ENCODE results near the gene TCF4.

DNA sequence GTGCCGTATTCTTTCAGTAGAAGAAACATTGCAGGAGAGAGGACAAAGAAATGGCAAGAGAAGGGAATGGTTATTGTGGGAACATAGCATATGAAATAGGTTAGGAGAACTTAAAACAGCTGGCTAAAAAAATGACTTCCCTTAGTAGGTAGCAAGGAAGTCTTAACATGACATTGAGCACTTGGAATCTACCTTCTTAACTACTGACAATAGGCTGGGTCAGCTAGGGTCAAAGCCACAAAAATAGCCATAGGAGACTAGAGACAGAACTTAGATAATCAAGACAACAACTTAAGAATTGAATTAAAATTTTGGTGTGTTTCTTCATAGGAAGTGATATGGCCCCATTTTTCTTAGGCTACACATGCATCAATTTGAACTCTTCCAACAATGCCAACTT is 227.9 kb downstream of the TCF4 start:
- TF ChIP-seq ZFP30 (CRISPR knock-in tag; IDR thresholded peaks at IDR 0.05) (no peak), BACH2 (CRISPR knock-in tag; IDR thresholded peaks at IDR 0.05; ENCODE audit: borderline replicate concordance) (no peak), RARB (CRISPR knock-in tag; IDR thresholded peaks at IDR 0.05) (no peak), ISL1 (CRISPR knock-in tag; IDR thresholded peaks at IDR 0.05) (no peak)

Data from SK-N-SH treated with all-trans-retinoic acid at 6 μM for 48 hours (cell line).